Testis (tissue), 2 donors: ENCODE data around the gene PAK5.

Experiments
- POLR2A ChIP-seq: fragments of 450-650 bp; IDR thresholded peaks from one replicate; pipeline ENCODE4 v1.6.1; 2017; ENCODE audit warnings: antibody characterized with exemption, mild to moderate bottlenecking, moderate library complexity
- TF ChIP-seq, protein P1 (sequence below), 3 experiments: fragments of 450-650 bp in 2 of 3; fragments of 200-600 bp in 1 of 3; sonication (generic) in 1 of 3; IDR thresholded peaks; one replicate each; pipeline ENCODE4 v1.5.1; 2016 to 2019; ENCODE audit warnings: antibody characterized with exemption in 3 of 3, mild to moderate bottlenecking in 2 of 3, moderate library complexity in 1 of 3

DNA sequence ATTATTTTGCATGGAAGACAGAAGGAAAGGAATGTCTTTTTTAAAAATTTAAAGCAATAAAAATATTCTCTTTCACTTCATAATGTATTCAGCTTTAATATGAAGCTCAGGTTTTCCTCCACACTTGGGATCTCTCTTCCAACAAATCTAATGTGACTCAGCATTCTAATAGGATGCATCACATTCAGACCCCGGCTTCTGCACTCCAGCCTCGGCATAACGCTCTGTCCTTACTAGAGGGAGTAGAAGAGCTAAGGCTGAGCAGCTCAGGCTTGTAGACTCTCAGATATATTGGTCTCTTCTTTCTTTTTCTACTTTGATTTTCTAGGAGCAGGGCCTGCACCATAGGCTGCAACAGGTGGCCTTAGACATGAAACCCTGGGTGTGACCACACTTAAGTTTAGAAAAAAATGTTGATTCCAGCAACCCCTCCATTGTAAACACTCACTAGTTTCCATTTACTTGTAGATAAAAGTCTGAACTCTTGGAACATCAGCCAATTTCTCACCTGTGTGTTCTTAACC lies 161.7 kb downstream of the PAK5 start:
- TF ChIP-seq, protein P1, sequence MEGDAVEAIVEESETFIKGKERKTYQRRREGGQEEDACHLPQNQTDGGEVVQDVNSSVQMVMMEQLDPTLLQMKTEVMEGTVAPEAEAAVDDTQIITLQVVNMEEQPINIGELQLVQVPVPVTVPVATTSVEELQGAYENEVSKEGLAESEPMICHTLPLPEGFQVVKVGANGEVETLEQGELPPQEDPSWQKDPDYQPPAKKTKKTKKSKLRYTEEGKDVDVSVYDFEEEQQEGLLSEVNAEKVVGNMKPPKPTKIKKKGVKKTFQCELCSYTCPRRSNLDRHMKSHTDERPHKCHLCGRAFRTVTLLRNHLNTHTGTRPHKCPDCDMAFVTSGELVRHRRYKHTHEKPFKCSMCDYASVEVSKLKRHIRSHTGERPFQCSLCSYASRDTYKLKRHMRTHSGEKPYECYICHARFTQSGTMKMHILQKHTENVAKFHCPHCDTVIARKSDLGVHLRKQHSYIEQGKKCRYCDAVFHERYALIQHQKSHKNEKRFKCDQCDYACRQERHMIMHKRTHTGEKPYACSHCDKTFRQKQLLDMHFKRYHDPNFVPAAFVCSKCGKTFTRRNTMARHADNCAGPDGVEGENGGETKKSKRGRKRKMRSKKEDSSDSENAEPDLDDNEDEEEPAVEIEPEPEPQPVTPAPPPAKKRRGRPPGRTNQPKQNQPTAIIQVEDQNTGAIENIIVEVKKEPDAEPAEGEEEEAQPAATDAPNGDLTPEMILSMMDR (IDR thresholded peaks at IDR 0.05) = no peak
- no peak for TF ChIP-seq POLR2A
